ENCODE results near the gene CHI3L1. TPM values are rescaled to one million over a fixed set of nuclear protein-coding genes. Genes with fewer than 3 reads are reported as not detected.

The CHI3L1 gene
- total and polyA plus RNA-seq, 8 donors, result 1.7 to 12.1 (median 7.9) TPM

GRCh38 chr1:203162403-203162802 lies 24.1 kb downstream of the CHI3L1 start:
- TF ChIP-seq CTCF (IDR thresholded peaks at IDR 0.05), result no peak
- no peaks in the 10 kb centered on the region for H3K9me3 ChIP-seq
- whole genome bisulfite sequencing, 2 donors, result 64 to 67% methylated on average over 1 of the region's 1 CpG
- H3K4me3 ChIP-seq, result no peak overlapping the region
- H3K27me3 ChIP-seq, result no peaks in the 10 kb centered on the region
- intact Hi-C loops (cut with DNase I), result no loop called here
- DNase-seq, result no peak
- H3K27ac ChIP-seq, result no peak overlapping the region
- no peaks in the 10 kb centered on the region for H3K4me1 ChIP-seq
- ATAC-seq, result no peak
- no peaks in the 10 kb centered on the region for H3K36me3 ChIP-seq
- no peak for FAIRE-seq

GRCh38 chr1:203161703-203162102 lies 24.8 kb downstream of the CHI3L1 start:
- H3K9me3 ChIP-seq, result no peaks in the 10 kb centered on the region
- no peak for ATAC-seq
- H3K27ac ChIP-seq, result no peak overlapping the region
- intact Hi-C loops (cut with DNase I), result no loop called here
- no peaks in the 10 kb centered on the region for H3K36me3 ChIP-seq
- H3K27me3 ChIP-seq, result no peaks in the 10 kb centered on the region
- no peaks in the 10 kb centered on the region for H3K4me1 ChIP-seq
- no peak overlapping the region for H3K4me3 ChIP-seq
- 74 to 78% methylated on average over 11 of the region's 11 CpGs for WGBS, 2 donors
- DNase-seq, result no peak
- no peak for FAIRE-seq
- no peak for TF ChIP-seq CTCF (IDR thresholded peaks at IDR 0.05)

GRCh38 chr1:203161175-203161574 lies 25.3 kb downstream of the CHI3L1 start:
- H3K4me1 ChIP-seq, result no peaks in the 10 kb centered on the region
- TF ChIP-seq CTCF (IDR thresholded peaks at IDR 0.05), result no peak
- H3K27ac ChIP-seq, result no peak overlapping the region
- ATAC-seq, result no peak
- no peak for DNase-seq
- WGBS, 2 donors, result 35 to 44% methylated on average over 6 of the region's 6 CpGs
- H3K27me3 ChIP-seq, result no peaks in the 10 kb centered on the region
- no peaks in the 10 kb centered on the region for H3K9me3 ChIP-seq
- H3K36me3 ChIP-seq, result no peaks in the 10 kb centered on the region
- H3K4me3 ChIP-seq, result no peak overlapping the region
- intact Hi-C loops (cut with DNase I), result no loop called here
- no peak for FAIRE-seq

GRCh38 chr1:203159844-203160243 lies 26.7 kb downstream of the CHI3L1 start:
- no peak for FAIRE-seq
- no peak for DNase-seq
- H3K27me3 ChIP-seq, result no peaks in the 10 kb centered on the region
- no peaks in the 10 kb centered on the region for H3K4me1 ChIP-seq
- TF ChIP-seq CTCF (IDR thresholded peaks at IDR 0.05), result no peak
- no peak for ATAC-seq
- no peak overlapping the region for H3K27ac ChIP-seq
- H3K9me3 ChIP-seq, result no peaks in the 10 kb centered on the region
- H3K36me3 ChIP-seq, result no peaks in the 10 kb centered on the region
- intact Hi-C loops (cut with DNase I), result no loop called here
- H3K4me3 ChIP-seq, result no peak overlapping the region
- 50 to 71% methylated on average over 1 of the region's 1 CpG for WGBS, 2 donors

GRCh38 chr1:203158960-203159665 lies 27.4 kb downstream of the CHI3L1 start:
- TF ChIP-seq CTCF (IDR thresholded peaks at IDR 0.05), result no peak
- Histone ChIP-seq H3K27me3 (no peaks in the 10 kb centered on the region), H3K36me3 (no peaks in the 10 kb centered on the region), H3K4me3 (no peak overlapping the region), H3K4me1 (no peaks in the 10 kb centered on the region), H3K9me3 (no peaks in the 10 kb centered on the region), H3K27ac (no peak overlapping the region)
- no peak for FAIRE-seq
- no peak for DNase-seq
- no peak for ATAC-seq
- 79 to 84% methylated on average over 9 of the region's 9 CpGs for WGBS, 2 donors
- intact Hi-C loops (cut with DNase I), result no loop called here

Measured in pancreas (tissue), 10 donors.